GM18517 (cell line): ENCODE measurements around the gene PDSS2.
A peak's percentile ranks its signal among the peaks of the same experiment; 100 is the strongest.
"Not testable (repeated sequence)": the region's sequence is repeated elsewhere in the genome, so short reads cannot be mapped to it uniquely, and the experiment has no call there.

Source experiments
- ATAC-seq: cut with Tn5 transposase; IDR thresholded peaks from one replicate; pipeline ENCODE4 v1.9.1; 2021; ENCODE audit warnings: mild to moderate bottlenecking, moderate library complexity; ENCODE audit not compliant: unreplicated experiment

PDSS2 gene

DNA sequence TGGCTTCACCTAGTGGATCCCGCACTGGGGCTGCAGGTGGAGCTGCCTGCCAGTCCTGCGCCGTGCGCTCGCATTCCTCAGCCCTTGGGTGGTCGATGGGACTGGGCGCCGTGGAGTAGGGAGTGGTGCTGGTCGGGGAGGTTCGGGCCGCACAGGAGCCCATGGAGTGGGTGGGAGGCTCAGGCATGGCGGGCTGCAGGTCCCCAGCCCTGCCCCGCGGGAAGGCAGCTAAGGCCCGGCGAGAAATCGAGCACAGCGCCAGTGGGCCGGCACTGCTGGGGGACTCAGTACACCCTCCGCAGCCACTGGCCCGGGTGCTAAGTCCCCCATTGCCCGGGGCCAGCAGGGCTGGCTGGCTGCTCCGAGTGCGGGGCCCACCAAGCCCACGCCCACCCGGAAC is 95.2 kb downstream of the PDSS2 start:
- ATAC-seq: not testable (repeated sequence)

DNA sequence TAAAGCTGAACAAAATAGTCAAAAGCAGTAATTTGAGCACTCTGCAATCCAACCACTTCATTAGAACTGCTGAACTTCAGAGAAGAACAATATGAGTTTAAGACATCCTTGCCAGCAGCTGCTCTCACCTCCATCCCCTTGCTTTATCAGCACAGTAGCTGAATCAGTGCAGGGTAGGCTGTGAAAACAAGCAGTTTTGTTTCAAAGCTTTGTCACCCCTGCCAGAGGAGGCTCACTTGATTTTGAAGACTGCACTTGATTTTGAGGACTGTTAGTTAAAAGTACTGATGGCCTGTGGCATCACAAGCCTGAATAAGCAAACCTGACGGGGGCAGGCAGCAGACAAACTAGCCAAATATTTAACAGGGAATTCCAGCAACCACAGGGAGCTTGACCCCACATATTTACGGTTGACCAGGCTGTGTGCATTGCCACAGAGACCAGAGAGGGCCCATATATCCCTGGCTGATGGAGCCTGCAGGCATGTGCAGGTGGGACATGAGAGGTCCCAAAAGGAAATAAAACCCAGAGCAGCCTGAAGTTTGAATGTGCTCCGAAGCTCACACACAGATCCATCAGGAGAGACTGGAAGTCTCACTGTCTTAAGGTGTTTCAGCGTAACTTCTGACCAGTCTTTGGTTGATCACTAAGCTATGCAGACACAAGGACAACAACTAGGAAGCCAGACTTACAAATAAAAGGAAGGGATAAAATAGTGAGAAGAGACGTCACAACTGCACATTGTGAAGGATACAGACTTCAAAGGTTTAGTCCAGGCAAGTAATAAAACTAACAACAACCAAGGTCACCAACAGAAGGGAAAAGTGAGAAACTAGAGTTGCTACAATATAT is 97.4 kb downstream of the PDSS2 start:
- ATAC-seq: no peak

DNA sequence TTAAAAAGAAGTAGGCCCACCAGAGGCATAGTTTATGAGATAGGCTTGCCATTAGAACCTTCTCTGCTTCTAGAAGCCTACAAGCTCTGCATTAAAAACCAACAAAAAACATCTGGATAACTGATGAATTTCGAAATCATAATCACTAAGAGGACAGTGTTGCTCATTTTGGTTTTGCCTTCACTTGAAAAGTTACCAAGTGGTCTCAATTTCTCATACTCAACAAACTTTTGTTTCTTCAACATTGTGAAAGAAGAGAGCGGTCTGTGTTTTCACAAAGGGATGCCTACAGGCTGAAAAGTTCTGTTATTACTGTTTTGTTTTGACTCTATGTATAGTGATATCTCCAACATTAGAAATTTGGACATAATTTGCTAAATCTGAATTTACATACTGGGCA is 98.9 kb downstream of the PDSS2 start:
- ATAC-seq: no peak

DNA sequence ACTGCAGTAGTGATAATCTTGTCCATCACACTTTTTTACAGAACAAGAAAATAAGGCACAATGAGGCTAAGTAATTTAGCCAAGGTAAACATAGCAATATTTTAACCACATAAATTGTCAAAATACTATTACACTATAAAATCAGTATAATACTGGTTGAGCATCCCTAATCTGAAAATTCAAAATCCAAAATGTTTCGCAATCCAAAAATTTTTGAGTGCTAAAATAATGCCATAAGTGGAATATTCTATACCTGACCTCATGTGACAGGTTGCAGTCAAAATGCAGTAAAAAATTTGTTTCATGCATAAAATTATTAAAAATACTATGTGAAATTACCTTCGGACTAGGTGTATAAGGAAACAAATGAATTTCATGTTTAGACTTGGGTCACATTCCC is 101.5 kb downstream of the PDSS2 start:
- ATAC-seq: no peak

DNA sequence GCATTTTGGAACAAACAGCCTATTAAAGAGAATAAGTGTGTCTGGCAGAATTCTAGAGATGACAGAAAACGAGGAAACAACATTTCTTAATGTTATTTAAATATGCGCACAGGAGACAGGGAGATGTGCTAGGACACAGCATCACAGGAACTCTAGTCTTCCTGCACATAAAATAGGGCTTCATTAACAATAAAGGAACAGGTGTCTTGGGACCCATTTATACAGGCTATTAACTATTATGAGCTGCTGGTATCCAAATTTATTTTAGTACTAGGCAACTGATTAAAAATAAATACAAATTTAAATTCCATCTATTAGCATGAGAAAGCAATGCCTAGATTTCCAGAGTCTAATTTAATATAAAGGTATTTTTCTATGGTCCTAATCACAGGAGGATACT is 102.3 kb downstream of the PDSS2 start:
- ATAC-seq: no peak

DNA sequence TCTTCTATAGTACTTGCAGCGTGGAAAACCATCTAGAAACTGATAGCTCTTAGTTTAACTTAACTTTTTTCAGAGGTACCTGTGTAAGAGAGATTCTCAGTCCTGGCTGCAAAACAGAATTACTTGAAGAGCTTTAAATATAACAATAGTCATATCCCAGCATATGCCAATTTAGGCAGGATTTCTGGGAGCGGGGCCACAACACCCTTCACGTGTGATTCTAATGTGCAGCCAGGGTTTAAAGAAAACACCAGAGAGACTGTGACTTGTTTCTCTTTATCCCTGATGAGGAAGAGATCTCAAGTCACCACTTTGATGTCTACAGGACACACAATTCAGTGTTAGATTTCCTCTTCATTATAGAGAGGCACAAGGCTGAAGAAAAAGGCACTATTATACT is 103.7 kb downstream of the PDSS2 start:
- no peak for ATAC-seq

DNA sequence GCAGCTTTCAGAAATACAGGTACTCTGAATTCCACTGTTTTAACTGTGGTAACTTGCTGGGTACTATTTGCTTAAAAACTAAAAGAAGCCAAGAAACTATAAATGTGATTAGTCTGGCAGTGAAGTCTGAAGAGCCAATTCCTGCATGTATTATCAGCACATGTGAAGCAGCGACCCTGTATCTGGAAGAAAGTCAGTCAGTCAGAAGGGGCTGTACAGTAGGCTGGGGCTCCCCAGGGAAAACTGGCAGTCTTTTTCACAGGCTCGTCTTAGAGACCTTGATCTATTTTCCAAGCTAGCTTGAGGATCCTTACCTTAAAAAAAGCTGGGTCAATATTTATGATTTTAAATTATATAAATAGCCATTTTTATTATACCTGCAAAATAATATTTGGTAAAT is 104.9 kb downstream of the PDSS2 start:
- ATAC-seq: no peak

DNA sequence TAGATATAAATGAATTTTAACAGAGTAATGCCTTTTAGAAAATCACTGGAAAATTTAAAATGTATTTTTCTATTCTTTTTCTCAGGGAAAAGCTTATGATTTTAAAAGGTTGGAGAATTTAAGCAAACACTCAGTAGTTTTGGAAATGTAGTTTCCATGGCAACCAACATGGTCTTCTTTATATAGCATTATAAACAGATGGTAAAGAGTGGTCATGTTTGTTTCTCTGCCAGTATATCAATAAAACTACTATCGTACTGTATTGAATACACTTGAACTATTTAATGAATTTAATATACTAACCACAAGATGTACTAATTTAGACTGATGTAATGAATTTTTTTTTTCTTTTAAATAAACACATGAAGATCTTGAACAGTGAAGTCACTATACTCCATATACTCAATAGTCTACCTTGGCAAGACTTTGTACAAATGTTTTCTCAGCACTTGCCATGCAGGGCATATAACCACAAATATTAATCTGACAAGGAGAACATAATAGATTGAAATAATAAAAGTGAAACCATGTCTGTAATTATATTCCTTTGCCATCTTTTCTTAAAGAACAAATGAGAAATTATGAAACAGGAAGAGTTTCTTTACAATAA is 105.5 kb downstream of the PDSS2 start:
- ATAC-seq: no peak

DNA sequence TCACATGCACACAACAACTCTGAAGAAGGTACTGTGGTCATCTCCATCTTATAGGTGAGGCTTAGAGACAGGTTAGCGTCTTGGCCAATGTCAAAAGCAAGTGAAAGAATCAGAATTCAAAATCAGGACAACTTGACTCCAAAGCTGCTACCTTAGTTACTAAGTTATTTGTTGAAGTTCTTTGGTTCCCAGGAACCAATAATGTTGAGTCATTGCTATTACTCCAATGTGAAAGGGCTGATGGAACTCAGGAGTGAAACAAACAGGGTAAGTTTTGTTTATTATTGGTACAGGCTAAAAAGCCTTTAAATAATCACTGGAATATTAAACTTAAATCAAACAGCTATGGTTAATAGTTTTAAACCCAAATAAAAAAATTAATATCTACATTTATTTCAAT is 111.1 kb downstream of the PDSS2 start:
- no peak for ATAC-seq

DNA sequence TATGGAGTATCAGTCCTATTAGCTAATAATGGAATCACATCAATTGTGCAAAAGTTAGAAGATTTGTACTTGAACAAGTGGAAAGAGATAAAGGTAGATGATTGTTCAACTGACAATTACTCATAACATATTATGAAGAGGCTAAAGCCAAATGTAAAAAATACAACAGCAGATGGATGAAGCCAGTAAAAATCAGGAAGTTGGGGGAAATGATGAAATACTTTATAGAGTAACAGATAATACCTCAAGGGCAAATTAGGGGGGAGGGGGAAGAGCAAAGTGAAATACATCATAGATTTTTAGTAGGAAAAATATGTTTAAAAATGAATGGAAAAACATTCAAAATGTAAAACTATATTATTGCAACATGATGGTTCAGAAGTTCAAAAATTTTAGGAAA is 114.0 kb downstream of the PDSS2 start:
- ATAC-seq: no peak

DNA sequence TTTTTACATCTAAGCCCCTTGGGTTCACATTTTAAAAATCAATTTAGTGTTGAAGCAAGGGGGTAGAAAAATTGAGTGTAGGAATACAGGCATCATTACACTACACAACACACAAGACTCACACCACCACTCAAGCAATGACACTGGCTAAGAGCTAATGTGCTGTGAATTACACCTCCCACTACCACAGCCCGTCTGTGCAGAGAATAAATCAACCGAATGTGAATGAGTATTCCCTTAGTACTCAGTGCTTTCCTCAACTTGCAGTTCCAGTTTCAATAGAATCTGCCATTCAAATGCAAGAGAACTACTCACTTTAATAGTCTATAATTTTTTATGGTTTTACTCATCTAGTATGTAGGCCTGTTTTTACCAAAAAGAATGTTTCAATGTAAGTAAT is 114.4 kb downstream of the PDSS2 start:
- no peak for ATAC-seq

DNA sequence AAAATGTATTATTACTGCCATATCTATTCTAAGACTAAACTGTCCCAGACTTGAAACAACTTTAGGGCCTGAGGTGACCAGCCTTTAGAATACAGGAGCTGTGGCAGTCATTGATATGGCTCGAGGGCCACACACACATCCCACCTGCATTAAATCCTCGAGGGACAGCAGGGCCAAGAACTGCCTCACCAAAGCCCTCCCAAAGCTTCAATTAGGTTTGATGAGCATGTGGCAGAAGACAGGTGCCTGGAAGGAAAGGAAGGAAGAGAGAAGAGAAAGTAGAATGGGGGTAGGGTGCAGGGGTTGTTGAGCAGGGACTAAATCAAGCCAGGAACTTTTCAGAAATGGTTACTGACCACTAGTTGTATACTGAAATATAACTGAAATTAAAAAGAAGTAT is 115.0 kb downstream of the PDSS2 start:
- no peak for ATAC-seq

DNA sequence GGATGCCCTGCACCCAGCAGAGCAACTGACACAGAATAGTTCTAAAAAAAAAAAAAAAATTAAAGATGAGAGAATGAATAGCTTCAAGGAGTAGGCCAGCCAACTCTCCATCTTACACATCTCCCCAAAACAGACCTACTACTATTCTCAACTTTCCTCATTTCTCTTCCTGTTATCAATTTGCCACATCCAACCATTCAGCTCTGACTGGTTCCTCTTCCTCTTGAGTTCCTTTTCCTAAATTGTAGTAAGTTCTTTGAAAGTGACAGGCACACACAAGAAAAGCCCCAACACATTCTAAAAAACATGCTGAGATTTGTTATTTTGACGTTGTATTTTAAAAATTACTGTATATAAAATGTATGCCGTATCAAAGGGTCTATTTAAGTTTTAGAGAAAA is 117.2 kb downstream of the PDSS2 start:
- no peak for ATAC-seq

DNA sequence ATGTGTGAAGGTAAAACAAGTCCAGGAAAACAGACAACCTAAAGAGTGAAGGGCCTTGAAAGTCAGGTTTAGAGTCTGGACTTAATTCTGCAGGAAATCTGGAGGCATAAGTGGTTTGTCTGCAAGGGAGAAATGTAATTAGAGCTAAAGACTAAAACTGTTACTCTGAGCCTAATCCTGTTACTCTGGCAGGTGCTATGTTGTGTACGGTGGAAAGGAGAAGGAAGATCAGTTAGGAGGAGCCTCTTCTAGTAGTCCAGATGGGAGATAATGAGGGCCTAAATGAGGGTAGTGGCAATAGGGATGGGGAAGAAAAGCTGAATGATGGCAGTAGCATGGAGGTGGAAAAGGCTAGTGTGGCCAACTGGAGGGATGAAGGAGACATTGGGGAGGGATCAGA is 118.5 kb downstream of the PDSS2 start:
- no peak for ATAC-seq

DNA sequence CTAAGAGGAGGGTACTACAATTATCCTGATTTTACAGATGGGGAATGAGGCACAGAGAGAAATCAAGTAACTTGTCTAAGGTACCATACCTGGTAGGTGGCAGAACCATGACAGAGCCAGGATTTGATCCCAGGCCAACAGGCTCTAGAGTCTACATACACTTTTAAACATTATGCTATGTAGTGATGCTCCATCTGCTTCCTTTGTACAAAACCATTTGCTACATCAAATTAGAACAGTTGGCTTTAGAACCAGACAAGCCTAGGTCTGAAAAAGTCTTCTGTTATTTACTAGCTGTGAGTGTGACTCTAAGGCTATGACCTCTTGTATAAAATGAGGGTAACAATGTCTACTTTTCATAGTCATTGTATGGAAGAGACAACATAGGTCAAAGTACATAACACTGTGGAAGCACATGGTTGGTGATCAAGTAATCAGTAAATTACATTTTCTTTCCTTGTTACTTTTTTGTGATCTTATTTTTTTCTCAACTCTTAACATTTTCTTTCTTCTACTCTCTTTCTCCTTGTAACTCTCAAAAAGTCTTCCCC is 122.1 kb downstream of the PDSS2 start:
- no peak for ATAC-seq

DNA sequence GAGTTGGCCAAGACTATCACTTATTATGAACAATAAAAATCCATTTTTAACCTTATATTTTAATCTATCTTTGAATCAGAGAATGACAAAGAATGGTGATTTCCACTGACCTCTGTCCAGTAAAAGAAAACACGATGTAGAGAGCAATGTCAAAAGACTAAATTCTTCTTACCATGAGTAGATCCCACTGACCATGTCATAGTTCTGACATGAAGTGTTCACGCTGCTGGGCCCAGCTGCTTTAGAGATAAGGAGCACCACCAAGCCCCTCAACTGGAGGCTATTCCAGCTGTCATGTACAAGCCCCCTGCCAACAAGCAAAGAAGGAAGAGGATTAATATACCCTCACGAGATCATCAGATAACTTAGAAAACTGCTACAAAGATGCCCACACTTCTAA is 125.3 kb downstream of the PDSS2 start:
- ATAC-seq: no peak

DNA sequence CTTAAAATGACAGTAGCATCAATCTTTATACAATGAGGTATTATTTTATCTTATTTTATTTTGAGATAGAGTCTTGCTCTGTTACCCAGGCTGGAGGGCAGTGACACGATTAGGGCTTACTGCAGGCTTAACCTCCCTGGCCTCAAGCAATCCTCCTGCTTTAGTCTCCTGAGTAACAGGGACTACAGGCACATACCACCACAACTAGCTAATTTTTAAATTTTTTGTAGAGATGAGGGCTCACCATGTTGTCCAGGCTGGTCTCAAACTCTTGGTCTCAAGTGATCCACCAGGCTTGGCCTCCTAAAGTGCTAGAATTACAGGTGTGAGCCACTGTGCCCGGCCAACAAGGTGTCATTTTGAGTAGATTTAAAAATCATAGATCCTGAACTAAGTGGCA is 125.9 kb downstream of the PDSS2 start:
- no peak for ATAC-seq

DNA sequence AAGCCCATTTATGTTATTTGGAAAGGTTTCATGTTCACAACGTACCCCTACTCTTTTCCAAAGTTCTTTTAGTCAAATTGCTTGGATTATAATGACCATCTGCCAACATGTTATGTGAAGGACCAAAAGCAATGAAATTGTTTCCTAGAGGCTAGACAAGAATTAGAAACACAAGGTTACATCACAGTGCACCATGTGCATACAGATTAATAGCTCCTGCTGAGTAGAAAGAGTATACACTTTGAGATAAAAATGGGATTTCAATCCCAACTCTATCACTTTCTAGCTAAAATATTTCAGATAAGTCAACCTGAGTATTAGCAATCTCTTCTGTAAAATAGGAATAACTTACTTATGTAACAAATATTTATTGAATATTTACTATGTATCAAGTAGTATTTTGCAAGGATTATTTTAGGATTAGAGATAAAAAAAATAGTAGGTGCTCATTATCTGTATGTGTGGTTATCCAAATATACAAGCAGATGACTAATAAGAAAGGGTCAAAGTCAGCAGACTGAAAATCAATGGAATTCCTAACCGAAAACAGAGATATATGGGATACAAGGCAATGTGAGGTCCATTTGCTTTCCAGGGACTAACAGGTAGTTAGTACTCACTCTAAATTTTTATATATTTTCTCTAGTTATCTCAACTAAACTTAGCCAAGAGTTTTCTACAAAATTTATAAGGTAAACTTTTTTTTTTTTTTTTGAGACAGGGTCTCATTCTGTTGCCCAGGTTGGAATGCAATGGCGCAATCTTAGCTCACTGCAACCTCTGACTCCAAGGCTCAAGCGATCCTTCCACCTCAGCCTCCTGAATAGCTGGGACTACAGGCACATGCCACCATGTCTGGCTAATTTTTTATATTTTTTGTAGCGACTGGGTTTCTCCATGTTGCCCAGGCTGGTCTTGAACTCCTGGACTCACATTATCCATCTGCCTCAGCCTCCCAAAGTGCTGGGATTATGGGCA is 127.7 kb downstream of the PDSS2 start:
- no peak for ATAC-seq

DNA sequence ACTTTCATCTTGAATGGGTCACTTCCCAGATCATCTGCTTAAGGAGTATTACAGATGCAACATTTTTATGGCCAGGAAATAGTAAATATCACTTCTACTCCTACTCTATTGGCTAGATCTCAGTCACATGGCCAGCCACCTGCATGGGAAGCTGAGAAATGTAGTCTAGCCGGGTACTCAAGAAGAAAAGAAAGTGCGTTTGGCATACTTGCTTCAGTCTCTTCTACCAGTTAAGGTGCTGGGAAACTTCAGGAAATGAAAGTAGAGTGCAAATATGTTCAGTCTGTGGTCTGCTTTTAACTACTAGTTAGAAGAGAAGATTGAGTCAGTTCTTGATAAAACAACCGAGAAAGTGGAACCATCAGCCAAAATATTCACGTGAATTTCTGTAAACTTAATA is 129.2 kb downstream of the PDSS2 start:
- ATAC-seq: peak; percentile 99

DNA sequence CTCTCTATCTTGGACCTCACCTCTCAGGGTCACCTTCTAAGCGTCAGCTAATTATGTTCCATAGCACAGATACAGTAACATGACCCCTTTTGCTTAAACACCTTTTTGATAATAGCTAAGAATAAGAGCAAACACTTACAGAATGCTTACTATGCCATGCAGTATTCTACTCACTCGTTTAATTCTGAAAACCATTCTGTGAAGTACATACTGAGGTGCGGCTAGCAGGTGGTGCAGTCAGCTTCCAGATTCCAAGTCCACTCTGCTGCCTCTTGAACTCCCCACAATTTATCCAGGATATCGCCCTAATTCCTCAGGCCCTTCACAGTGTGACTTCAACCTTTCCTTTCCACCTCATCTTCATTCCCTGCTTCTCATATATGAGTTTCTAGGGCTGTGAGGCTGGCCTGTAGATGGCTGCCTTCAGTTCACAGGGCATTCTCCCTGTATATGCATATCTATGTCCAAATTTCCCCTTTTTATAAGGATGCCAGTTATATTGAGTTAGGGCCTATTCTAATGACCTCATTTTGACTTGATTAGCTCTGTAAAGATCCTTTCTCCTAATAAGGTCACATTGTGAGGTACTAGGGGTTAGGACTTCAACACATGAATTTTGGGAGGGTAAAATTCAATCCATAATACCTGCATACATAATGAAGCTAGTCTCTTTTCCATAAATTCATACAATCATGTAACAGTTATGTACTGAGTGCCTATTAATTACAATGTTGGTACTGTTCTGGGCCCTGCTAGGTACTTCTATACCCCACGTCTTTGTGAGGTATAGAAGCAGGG is 130.1 kb downstream of the PDSS2 start:
- ATAC-seq: no peak
